GM23338 (cell line): ENCODE data around the gene NPM3. TPM values are rescaled to one million over a fixed set of nuclear protein-coding genes. Genes with fewer than 3 reads are reported as not detected.

ENCODE experiments used
- ATAC-seq: fragments of 200-7000 bp; cut with Tn5 transposase; 3 replicates; pipeline ENCODE4 v1.9.1; 2020
- DNase-seq: peaks from one replicate; pipeline ENCODE4 v3.0.0-alpha.2; 2015; ENCODE audit warnings: low spot score
- H2AFZ ChIP-seq: fragments of 200-600 bp; sonication (generic); 2 replicates; pipeline ENCODE4 v1.8.0; 2016; ENCODE audit warnings: antibody characterized with exemption, mild to moderate bottlenecking, moderate library complexity
- H3F3A ChIP-seq: fragments of 200-600 bp; sonication (generic); replicated peaks from 2 replicates; pipeline ENCODE4 v1.8.0; 2017; ENCODE audit warnings: antibody characterized with exemption, mixed run types, low read depth
- H3K27ac ChIP-seq: fragments of 200-600 bp; sonication (generic); 2 replicates; pipeline ENCODE4 v1.6.1; 2016; ENCODE audit warnings: low read depth
- H3K27me3 ChIP-seq: fragments of 200-600 bp; sonication (generic); 2 replicates; pipeline ENCODE4 v1.8.0; 2016; ENCODE audit warnings: mild to moderate bottlenecking, mixed run types, moderate library complexity; ENCODE audit not compliant: insufficient read depth
- H3K36me3 ChIP-seq: fragments of 200-600 bp; sonication (generic); 2 replicates; pipeline ENCODE4 v1.8.0; 2016; ENCODE audit warnings: mild to moderate bottlenecking; ENCODE audit not compliant: insufficient read depth
- H3K4me1 ChIP-seq: fragments of 200-600 bp; sonication (generic); 2 replicates; pipeline ENCODE4 v1.8.0; 2016; ENCODE audit warnings: mild to moderate bottlenecking, moderate library complexity; ENCODE audit not compliant: insufficient read depth
- H3K4me2 ChIP-seq: fragments of 200-600 bp; sonication (generic); 2 replicates; pipeline ENCODE4 v1.7.1; 2017; ENCODE audit warnings: mixed run types
- H3K4me3 ChIP-seq: fragments of 200-600 bp; sonication (generic); 2 replicates; pipeline ENCODE4 v1.6.1; 2016; ENCODE audit warnings: mixed run types
- H3K79me2 ChIP-seq: fragments of 200-600 bp; sonication (generic); replicated peaks from 2 replicates; pipeline ENCODE4 v1.8.0; 2017; ENCODE audit warnings: mild to moderate bottlenecking; ENCODE audit not compliant: insufficient read depth
- H3K9me2 ChIP-seq: fragments of 200-600 bp; sonication (generic); 2 replicates; pipeline ENCODE4 v1.8.0; 2017; ENCODE audit not compliant: insufficient read depth
- H4K20me1 ChIP-seq: fragments of 200-600 bp; sonication (generic); replicated peaks from 2 replicates; pipeline ENCODE4 v1.8.0; 2017; ENCODE audit warnings: mild to moderate bottlenecking; ENCODE audit not compliant: insufficient read depth
- H3K27ac Mint-ChIP-seq: 2 replicates; pipeline ENCODE4 v1.8.0; 2020; ENCODE audit warnings: inconsistent platforms, mild to moderate bottlenecking, moderate library complexity, mixed read lengths
- H3K27me3 Mint-ChIP-seq: 3 replicates; pipeline ENCODE4 v1.8.0; 2022; ENCODE audit warnings: low read depth, mild to moderate bottlenecking, moderate library complexity, mixed read lengths, inconsistent platforms; ENCODE audit not compliant: insufficient read depth, poor library complexity
- H3K36me3 Mint-ChIP-seq: 3 replicates; pipeline ENCODE4 v1.8.0; 2021; ENCODE audit warnings: low read depth, mild to moderate bottlenecking, inconsistent platforms, moderate library complexity, mixed read lengths
- H3K4me1 Mint-ChIP-seq: 3 replicates; pipeline ENCODE4 v1.8.0; 2020; ENCODE audit warnings: mild to moderate bottlenecking, inconsistent platforms, mixed read lengths
- H3K4me3 Mint-ChIP-seq: 3 replicates; pipeline ENCODE4 v1.8.0; 2021; ENCODE audit warnings: moderate library complexity, mild to moderate bottlenecking, inconsistent platforms, mixed read lengths
- H3K9me3 Mint-ChIP-seq: 3 replicates; pipeline ENCODE4 v1.8.0; 2020; ENCODE audit warnings: moderate library complexity, mild to moderate bottlenecking, inconsistent platforms, mixed read lengths
- CREB1 ChIP-seq: fragments of 250-450 bp; sonication (Bioruptor Pico); IDR thresholded peaks from 2 replicates; pipeline ENCODE4 v1.5.0; 2020; ENCODE audit warnings: low read depth, mild to moderate bottlenecking, moderate library complexity
- EZH2 ChIP-seq: fragments of 200-600 bp; sonication (generic); IDR thresholded peaks from one replicate; pipeline ENCODE4 v1.8.0; 2017; ENCODE audit warnings: antibody characterized with exemption, mild to moderate bottlenecking, low read depth; ENCODE audit not compliant: unreplicated experiment
- EZH2phosphoT487 ChIP-seq: fragments of 200-600 bp; sonication (generic); IDR thresholded peaks from one replicate; pipeline ENCODE4 v1.8.1; 2018; ENCODE audit warnings: antibody characterized with exemption; ENCODE audit not compliant: unreplicated experiment
- NANOG ChIP-seq: IDR thresholded peaks from 2 replicates; pipeline ENCODE4 v1.6.1; 2016; ENCODE audit warnings: antibody characterized with exemption, borderline replicate concordance
- POLR2AphosphoS5 ChIP-seq: IDR thresholded peaks from 2 replicates; pipeline ENCODE4 v1.6.1; 2016; ENCODE audit warnings: antibody characterized with exemption, low read depth
- STAT1 ChIP-seq: IDR thresholded peaks from one replicate; pipeline ENCODE4 v1.6.1; 2016; ENCODE audit warnings: antibody characterized with exemption; ENCODE audit not compliant: unreplicated experiment
- ZNF114 ChIP-seq: fragments of 250-450 bp; sonication (Bioruptor Pico); IDR thresholded peaks from 2 replicates; pipeline ENCODE4 v1.5.0; 2020; ENCODE audit warnings: mild to moderate bottlenecking, moderate library complexity
- ZNF462 ChIP-seq: fragments of 250-450 bp; sonication (Bioruptor Pico); IDR thresholded peaks from 2 replicates; pipeline ENCODE4 v1.5.0; 2020; ENCODE audit warnings: mild to moderate bottlenecking, moderate library complexity
- polyA plus RNA-seq: library from polyadenylated mRNA; unstranded; fragments of >200 nt; fragmentation: Nextera tagmentation; extraction: Ambion mirVana; gene quantifications from 2 replicates; pipeline ENCODE4 v1.2.1, GENCODE V29; 2016
- total RNA-seq: library from RNA; depleted of rRNA; stranded (reverse); fragments of >200 nt; shearing (Covaris generic); gene quantifications from 2 replicates; pipeline ENCODE4 v1.2.3, GENCODE V29; 2014

Gene NPM3
- total and polyA plus RNA-seq, 2 experiments from 2014 or later, result 31.5 to 258 TPM

GRCh38 chr10:101774589-101775272, 8.5 kb downstream of the NPM3 start:
- Histone ChIP-seq H3K79me2 (no peaks in the 10 kb centered on the region), H3K9me2 (no peaks in the 10 kb centered on the region), H3K4me1 (peaks cover 48% of the 10 kb centered on the region), H3K36me3 (no peaks in the 10 kb centered on the region), H3K4me2 (peak overlapping the region; percentile 90), H3K27ac (no peak overlapping the region), H4K20me1 (no peaks in the 10 kb centered on the region), H2AFZ (peak overlapping the region; percentile 72), H3K27me3 (peaks cover 71% of the 10 kb centered on the region), H3F3A (peaks cover 18% of the 10 kb centered on the region), H3K4me3 (peak overlapping the region; percentile 57)
- DNase-seq, result peak; percentile 71
- Mint-ChIP-seq H3K36me3 (peaks cover 6% of the 10 kb centered on the region), H3K27me3 (peaks cover 82% of the 10 kb centered on the region), H3K4me1 (peaks cover 57% of the 10 kb centered on the region), H3K9me3 (no peaks in the 10 kb centered on the region), H3K4me3 (peak overlapping the region; percentile 64), H3K27ac (no peak overlapping the region)
- ATAC-seq, result peak; percentile 13
- TF ChIP-seq EZH2 (peak; percentile 46), ZNF114 (CRISPR knock-in tag) (no peak), EZH2phosphoT487 (no peak), NANOG (no peak), ZNF462 (CRISPR knock-in tag) (no peak), CREB1 (CRISPR knock-in tag) (no peak), STAT1 (no peak), POLR2AphosphoS5 (no peak)
